ENCODE results near the gene MNX1.

The MNX1 gene

DNA sequence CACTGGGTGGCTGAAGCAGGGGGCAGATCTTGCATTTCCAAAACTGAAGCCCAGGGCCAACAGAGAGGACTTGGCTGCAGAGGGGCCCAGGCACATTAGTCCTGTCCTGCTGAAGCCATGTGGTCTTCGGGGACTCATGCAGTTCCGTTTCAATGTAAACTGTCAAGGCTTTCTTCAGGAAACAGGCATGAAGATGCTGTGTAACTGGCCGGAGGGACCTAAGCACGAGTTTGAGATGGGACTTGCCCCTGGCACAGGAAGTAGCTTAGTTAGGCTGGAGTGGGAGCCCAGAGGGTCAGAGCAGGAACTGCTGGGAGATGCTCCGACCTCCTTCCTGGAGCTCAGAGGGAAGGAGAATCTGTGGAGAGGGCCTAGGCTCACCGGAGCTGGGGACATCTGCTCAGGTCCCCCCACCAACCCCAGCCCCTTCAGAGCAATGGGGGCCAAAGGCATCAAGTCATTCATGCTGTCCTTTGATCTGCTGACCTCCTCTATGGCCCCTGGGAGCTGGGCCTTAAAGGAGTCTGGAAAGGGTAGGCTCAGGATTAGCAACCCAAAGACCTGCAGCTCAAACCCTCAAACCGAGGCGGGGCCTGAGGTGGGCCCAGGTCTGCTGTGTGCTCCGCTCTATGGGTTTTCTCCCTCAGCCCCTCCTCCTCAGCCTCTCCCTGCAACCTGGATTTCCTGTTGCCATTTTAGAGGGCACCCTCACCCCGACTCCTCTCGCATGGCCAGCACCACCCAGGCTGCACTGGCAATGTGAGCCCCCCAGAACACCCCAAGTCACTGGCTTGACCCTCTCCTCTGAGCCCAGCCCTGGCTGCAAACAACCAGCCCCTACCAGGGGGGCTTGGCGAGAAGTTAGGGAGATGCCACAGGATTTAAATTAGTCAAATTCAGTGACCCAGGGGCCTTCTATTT lies 4.4 kb upstream of the MNX1 start:
- DNase-seq (ENCODE audit: low read depth in 3 of 3): no peak

DNA sequence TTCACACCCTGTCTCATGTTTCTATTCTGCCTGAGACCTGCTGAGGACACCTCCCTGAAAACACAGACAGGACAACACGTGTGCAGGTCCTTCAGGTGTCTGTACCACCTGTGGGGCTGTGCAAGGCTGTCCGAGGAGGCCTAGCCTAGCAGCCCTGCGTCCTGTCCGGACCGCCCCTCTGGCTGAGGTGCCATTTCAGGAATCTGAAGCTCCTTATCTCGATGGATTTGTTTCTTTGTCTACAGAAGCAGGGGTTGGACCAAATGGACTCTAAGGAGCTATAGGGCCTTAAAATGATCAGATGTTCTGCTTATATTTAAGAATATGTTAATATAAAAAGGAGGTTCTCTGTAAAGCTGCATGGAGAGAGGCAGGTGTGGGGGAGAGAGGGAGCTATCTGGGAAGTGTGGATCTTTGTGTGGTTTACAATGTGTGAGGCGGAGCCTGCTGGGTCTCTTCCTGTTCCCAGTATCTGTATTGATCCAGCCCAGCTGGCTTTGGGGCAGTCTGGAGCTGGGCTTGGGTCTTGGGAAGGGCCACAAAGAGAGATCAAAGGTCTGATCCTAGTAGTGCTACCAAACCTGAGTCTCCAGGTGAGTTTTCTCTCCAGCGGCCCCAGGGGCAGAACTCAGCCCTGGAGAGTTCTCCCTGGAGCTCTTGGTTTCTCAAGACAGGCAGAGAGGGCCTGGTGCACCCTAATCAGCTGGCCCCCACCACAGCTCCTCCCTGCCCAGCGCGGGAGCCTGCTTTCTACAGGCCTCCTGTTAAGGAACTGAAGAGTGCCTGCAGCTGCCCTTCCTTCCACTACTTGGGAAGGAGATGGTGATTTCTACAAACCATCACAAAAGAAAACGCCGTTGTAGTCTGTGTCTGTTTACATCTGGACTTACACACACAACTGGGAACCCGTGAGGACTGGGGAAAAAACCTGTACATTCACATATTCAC lies 3.4 kb upstream of the MNX1 start:
- DNase-seq (ENCODE audit: low read depth in 3 of 3): no peak

GRCh38 chr7:157013101-157013500 lies 2.6 kb upstream of the MNX1 start:
- no peak for DNase-seq (ENCODE audit: low read depth in 3 of 3)

GRCh38 chr7:157012113-157012547 lies 1.7 kb upstream of the MNX1 start:
- no peak for DNase-seq (ENCODE audit: low read depth in 3 of 3)

- DNase-seq (ENCODE audit: low read depth in 3 of 3): no peak
Measured at GRCh38 chr7:157011333-157012112, 1.1 kb upstream of the MNX1 start.

- DNase-seq (ENCODE audit: low read depth in 3 of 3): no peak
Measured at GRCh38 chr7:157009778-157010587, 480 bp downstream of the MNX1 start.

DNA sequence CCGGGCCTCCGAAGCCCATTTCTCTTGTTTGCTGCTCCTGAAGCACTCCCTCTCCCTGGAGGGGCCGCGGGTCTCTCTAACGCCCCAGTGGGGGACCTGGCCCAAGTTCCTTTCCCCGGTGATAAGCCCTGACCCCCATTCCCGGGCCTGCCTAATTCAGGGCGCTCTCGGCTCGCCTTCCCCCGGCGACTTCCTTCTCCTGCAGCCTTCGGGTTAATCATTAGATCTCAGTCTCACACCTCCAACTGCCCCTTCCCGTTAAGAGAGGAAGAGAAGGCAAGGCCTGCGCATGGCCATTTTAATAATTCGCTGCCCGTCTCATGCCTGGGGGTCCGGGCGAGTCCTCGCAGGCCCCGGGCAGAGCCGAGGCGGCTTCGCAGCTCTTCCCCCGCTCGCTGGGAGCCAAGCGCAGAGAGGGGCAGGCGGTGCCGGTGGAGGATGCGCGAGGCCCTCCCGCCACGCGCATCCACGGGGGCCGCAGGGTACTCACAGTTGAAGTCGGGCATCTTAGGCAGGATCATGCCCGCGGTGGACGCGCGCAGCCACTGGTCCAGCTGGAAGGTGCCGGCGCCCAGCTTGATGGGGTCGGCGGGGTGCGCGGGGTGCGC lies 1.2 kb downstream of the MNX1 start:
- no peak for DNase-seq (ENCODE audit: low read depth in 3 of 3)

DNA sequence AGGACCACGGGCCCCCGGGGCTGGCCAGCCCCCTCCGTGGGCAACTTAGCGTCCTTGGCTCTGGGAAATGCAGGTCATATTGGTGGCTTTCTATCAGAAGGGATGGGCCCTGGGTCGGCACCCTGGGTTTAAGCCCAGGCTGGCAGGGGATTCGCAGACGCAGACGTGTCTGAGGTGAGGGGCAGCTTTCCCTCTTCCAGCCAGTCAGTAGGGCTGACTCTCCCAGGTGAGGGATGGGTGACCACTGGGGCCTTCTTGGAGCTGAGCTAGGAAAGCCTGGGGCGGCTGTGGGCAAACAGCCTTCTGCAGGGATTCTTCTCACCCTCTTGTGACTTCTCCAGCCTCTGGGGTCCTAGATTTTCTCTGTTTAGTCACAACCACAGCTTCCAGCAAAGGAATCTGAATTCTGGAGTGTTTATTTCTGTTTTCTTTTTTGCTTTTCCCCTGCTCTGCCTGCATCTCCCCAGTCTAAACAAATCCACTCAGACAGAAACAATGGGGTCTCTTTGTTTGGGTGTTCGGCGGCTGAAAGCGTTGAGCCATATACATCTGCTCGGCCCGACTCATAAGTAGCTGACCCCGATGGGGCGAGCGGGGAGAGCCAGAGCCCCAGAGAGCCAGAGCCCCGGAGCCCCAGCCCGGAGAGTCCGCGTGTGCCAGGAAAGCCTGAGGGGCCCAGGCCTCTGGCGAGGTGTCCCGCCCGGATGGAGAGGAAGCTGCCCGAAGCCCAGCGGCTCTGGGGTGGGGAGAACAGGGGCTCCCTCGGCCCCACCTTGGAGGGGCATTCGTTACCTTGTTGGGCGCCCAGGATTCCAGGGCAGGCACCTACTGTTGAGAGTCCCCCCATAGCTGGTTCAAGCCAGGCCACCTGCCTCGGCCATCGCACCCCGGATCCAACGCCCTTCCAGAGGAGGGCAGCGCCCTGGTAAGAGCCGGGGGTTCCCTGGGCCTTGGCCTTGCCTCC lies 2.0 kb downstream of the MNX1 start:
- no peak for DNase-seq (ENCODE audit: low read depth in 3 of 3)

DNA sequence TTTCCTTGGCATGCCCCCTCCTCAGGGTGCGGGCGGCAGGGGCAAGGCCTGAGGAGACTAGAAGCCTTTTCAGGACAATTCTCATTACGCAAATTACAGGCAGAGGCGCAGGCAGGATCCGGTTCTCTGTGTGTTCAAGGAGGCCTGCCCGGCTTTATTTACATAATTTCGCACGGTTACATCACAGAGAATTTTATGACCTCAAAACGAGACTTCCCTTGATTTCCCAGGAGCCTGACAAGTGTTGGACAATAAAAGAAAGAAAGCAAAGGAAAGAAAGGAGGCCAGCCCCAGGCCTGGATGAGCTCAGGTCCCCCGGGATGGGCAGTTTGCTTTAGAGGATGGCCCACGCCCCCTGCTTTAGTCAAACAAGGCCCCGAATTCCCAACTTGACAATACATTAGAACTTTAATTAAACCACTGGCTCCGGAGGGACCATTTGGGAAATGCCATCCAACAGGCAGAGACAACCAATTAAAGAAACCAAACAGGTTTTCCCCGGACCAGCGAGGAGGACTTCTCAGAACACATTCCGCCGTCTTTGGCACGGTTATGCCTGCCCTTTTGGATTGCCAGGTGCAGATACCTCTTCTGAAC lies 2.9 kb downstream of the MNX1 start:
- DNase-seq (ENCODE audit: low read depth in 3 of 3): no peak

- no peak for DNase-seq (ENCODE audit: low read depth in 3 of 3)
Measured at GRCh38 chr7:157006829-157007469, 3.5 kb downstream of the MNX1 start.

DNA sequence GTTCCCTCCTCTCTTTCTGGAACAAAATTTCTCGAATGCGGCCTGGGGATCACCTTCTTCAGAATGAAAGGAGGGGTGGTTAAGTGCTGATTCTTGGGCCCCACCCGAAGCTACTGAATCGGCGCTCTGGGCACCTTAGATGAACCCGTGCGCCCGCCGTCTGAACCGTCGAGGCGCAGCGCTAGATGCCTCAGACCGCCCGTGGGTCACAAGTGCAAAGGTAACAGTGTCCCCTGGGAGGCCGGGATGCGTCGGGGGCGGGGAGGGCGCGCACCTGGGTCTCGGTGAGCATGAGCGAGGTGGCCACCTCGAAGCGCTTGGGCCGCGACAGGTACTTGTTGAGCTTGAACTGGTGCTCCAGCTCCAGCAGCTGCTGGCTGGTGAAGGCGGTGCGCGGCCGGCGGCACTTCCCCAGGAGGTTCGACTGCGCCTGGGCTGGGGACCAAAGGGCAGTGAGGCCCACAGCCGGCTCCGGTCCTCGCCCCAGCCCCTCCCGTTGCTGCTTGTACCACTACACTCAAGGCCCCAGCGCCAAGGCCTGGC lies 4.2 kb downstream of the MNX1 start:
- no peak for DNase-seq (ENCODE audit: low read depth in 3 of 3)

DNA sequence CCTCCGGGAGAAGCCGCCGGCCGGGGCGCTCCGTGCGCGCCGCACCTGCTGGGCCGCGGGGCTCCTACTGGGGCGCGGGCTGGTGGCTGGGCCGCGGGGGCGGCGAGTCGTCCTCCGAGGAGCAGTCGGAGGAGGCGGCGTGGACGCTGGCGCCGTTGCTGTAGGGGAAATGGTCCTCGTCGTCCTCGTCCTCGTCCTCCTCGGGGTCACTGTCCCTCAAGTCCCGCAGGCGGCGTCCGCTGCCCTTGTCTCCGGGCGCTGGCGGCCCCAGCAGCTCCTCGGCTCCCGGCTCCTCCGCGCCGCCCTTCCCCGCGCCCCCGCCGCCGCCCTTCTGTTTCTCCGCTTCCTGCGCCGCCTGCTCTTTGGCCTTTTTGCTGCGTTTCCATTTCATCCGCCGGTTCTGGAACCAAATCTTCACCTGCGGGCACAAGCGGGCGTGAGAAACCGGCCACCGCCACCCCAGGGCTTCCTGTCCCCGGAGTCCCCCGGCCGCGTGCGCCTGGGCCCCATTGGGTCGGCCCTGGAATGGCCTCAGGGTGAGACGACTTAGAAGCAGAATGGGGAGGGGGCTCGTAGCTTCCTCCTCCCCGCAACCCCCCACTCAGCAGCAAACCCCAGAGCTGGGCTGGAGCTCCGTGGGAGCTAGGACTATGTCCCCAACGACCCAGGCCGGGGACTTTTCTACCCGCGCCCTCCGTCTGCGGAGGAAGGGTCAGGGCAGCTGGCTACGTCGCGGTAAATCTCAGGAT lies 4.8 kb downstream of the MNX1 start:
- no peak for DNase-seq (ENCODE audit: low read depth in 3 of 3)

DNA sequence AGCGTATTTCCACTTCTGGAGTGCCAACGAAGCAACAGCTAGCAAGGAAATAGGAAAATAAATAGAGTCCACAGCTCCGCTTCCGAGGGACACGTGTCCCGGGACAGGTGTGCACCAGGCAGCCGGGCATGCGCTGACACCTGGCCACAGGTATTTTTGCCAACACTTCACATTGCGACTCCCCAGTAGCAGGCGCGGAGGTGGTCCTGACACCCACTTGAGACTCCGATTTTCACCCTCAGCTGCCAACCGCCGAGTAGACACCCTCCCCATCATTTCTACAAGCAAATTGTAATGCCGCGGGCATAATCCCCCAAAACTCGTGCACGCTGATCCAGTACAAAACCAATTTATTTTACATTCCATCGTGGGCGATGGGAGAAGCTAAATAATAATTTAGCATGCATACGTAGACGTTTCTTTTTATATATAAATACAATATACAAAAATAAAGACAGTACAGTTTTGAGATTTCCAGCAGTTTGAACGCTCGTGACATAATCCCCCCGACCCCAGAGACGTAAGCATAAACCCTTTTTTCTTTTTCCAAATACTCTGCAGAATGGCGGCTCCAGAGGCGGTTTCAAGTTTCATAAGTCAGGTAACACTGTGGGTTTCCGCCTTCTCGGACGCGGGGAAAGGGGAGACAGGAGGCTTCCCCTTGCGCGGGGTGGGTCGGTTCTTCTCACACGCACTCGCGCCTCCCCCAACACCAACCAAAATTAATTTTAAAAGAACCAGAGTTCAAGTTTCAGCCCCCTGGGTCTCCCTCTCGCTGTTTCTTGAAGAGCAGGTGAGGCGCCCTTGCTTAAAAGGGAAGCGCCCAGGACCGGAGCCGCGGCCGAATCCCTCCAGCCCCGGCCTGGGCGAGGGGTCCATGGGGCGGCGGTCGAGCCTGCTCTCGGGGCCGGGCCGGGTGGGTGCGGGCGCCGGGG lies 5.7 kb downstream of the MNX1 start:
- DNase-seq (ENCODE audit: low read depth in 3 of 3): no peak

DNA sequence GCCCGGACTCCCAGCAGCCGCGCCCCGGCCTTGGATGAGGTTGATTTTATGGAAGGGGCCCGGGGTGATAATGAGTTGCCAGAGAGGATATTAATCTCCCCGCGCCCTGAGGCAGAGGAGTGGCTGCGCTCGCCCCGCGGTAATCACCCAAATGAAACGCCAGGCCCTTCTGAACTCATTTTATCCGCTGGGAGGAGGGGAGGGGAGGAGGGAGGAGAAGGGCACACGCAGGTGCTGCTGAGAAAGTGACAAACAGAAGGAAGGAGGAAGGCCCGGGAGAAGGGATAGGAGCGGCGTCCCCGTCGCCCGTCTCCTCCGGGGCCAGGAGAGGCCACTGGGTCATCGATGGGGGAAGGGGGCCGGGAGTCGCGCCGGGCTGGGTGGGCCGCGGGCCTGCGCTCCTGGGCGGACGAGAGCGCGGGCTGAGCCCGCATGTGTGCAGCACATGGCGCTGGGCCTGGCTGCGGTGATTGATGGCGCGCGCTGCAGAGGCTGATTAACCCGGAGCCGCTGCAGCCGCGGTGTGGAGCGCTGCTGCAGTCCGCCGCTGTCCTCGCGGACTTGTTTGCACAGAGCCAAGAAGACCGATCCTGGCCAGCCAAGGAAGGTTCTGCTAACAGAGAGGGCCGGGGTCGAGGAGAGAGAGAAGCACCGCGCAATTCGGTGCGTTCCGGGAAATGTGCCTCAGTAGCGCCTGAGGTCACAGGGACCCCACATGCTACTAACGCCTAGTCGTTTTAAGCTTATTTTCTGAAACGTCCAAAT lies 6.5 kb downstream of the MNX1 start:
- DNase-seq (ENCODE audit: low read depth in 3 of 3): no peak

DNA sequence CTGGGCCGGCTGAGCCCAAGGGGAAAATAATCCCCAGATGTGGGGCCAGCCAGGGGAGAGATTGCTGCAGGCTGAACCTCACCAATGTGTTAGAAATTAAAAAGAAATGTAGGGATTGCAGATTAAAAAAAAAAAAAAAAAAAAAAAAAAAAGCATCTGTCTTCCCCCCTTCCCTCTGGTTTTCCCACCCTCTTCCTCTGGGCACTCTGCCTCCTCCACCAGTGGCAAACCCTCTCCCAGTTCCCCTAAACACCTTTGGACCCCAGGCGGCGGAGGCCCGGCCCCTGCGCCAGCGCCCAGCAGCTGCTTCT lies 7.1 kb downstream of the MNX1 start:
- no peak for DNase-seq (ENCODE audit: low read depth in 3 of 3)
